PFSK-1 (cell line): ENCODE measurements around the gene CYTH1.

Experiments
- FOXP2 ChIP-seq: optimal IDR thresholded peaks from 2 replicates; pipeline ENCODE3; 2011; ENCODE audit warnings: borderline replicate concordance, control low read depth, inconsistent platforms; ENCODE audit not compliant: insufficient read depth; ENCODE audit errors: extremely low read length, extremely low read depth
- POLR2AphosphoS5 ChIP-seq: IDR thresholded peaks from 2 replicates; pipeline ENCODE4 v1.6.1; 2012; ENCODE audit warnings: low read depth, mild to moderate bottlenecking, control low read depth, low read length, moderate library complexity
- REST ChIP-seq, 2 experiments: IDR thresholded peaks; 2 replicates each; pipeline versions ENCODE4 v1.6.1 to v1.8.0; 2011 to 2012; ENCODE audit warnings: low read depth in 2 of 2, low read length in 2 of 2, control low read depth in 1 of 2, inconsistent platforms in 1 of 2, mild to moderate bottlenecking in 1 of 2, moderate library complexity in 1 of 2; ENCODE audit not compliant: insufficient read depth in 1 of 2
- SIN3A ChIP-seq: IDR thresholded peaks from 2 replicates; pipeline ENCODE4 v1.6.1; 2012; ENCODE audit warnings: mild to moderate bottlenecking, low read length, moderate library complexity, borderline replicate concordance; ENCODE audit not compliant: insufficient read depth
- TAF1 ChIP-seq: IDR thresholded peaks from 2 replicates; pipeline ENCODE4 v1.6.1; 2012; ENCODE audit warnings: low read length, control low read depth, borderline replicate concordance; ENCODE audit not compliant: insufficient read depth

The CYTH1 gene

DNA sequence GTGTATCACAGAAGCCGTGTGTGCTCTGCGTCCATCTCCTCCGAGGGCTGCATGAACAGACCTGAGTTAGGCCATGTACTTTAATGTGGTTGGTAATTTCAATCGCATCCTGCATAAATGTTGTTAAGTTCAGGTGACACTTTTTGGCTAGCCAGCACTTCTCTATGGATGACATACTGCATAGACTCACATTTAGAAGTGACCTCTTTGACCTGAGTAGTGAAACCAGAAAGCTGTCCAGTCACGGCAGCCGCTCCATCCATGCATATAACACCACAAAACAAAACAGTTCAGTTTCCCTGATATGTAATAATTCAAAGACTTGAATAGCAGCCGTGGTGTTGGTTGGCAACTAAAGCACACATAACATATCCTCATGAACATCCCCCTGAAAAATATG is 94.1 kb downstream of the CYTH1 start:
- TF ChIP-seq SIN3A (no peak), REST (IDR thresholded peaks at IDR 0.05; ENCODE audit: insufficient read depth in 1 of 2, low read depth in 2 of 2, low read length in 2 of 2) (no peak), POLR2AphosphoS5 (no peak), TAF1 (no peak), FOXP2 (no peak)

DNA sequence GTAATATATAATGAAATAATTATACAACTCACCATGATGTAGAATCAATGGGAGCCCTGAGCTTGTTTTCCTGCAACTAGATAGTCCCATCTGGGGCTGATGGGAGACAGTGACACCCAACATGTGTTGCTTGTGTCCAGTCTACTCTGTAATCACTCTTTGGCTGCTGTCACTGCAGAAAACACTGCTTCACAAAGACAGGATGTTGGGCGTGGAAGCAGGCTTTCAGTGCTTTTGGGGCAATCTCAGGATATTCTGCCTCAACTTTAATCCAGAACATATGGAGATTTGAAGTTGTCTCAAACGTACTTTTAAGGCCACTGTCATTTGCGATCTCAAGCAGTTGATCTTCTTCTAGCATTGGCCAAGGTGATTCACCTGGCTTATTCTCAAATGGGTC is 94.9 kb downstream of the CYTH1 start:
- TF ChIP-seq REST (IDR thresholded peaks at IDR 0.05; ENCODE audit: insufficient read depth in 1 of 2, low read depth in 2 of 2, low read length in 2 of 2) (no peak), FOXP2 (no peak), TAF1 (no peak), POLR2AphosphoS5 (no peak), SIN3A (no peak)

DNA sequence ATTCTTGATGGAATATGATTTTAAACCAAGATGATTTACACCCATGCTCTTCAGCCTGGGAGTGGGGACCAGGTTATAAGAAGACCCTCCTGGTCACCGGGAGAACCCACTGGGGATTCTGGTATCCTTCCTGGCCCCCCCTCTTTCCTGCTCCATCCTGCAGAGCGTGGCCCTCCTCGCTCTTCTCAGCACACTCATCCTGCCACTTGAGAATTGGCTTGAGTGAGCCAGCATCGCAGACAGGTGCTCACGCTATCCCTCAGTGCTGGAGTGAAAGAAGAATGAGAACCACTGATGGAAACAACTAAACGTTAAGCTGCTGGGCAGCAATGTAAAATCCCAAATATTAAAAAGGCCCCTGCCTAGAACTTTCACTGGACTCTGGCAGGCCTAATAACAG is 98.0 kb downstream of the CYTH1 start:
- TF ChIP-seq SIN3A (no peak), TAF1 (no peak), POLR2AphosphoS5 (no peak), REST (IDR thresholded peaks at IDR 0.05; ENCODE audit: insufficient read depth in 1 of 2, low read depth in 2 of 2, low read length in 2 of 2) (no peak), FOXP2 (no peak)

- no peak for TF ChIP-seq POLR2AphosphoS5
- TF ChIP-seq TAF1: no peak
- TF ChIP-seq FOXP2: no peak
- TF ChIP-seq REST (IDR thresholded peaks at IDR 0.05; ENCODE audit: insufficient read depth in 1 of 2, low read depth in 2 of 2, low read length in 2 of 2): no peak
- no peak for TF ChIP-seq SIN3A
Measured at GRCh38 chr17:78683408-78683961, 98.6 kb downstream of the CYTH1 start.

- no peak for TF ChIP-seq REST (IDR thresholded peaks at IDR 0.05; ENCODE audit: insufficient read depth in 1 of 2, low read depth in 2 of 2, low read length in 2 of 2)
- no peak for TF ChIP-seq POLR2AphosphoS5
- no peak for TF ChIP-seq FOXP2
- TF ChIP-seq TAF1: no peak
- TF ChIP-seq SIN3A: no peak
Measured at GRCh38 chr17:78682363-78682762, 99.7 kb downstream of the CYTH1 start.
